Fibroblast of skin of back (primary cell): ENCODE data around the gene PARVB.

Experiments used
- DNase-seq: peaks from one replicate; pipeline ENCODE4 v3.0.0-alpha.2; 2013

The PARVB gene

DNA sequence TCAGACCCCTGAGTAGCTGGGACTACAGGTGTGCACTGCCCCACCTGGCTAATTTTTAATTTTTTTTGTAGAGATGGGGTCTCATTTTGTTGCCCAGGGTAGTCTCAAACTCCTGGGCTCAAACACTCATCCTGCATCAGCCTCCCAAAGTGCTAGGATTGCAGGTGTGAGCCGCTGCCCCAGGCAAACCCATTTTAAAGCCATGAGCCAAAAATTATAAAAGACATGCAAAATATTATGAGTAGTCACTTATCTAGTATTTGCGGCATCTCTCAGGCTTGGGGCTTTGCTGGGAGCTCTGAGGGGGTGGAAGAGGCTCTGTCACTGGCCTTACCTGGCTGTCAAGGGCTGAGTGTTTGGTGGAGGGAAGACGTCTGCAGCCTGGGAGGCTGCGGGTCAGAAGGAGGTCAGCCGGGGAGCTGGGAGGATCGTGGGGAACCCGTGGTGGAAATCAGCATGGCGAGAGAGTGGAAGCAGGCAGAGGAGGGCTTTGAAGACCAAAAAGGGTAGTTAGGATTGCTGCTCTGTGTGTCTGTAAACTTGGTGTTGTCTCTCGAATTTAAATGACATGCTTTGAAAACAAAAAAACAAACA lies 87.6 kb downstream of the PARVB start:
- DNase-seq = no peak

DNA sequence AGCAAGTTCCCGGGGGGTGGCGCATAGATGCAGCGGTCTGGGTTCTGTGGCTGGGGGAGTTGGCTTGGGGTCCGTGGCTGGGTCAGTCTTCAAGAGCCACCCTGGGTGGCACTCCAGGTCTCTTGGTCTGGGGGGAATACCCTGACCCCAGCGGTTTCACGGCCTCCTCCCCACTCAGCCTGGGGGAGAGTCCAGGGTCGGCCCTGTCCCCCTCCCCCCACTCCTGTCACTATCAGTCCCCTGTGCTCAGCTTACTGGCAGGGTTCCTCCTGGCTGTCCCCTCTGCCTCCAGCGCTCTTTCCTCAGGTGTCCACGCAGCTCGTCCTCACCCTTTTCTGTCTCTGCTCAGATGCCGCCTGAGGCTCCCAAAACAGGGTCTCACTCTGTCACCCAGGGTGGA lies 88.1 kb downstream of the PARVB start:
- no peak for DNase-seq

DNA sequence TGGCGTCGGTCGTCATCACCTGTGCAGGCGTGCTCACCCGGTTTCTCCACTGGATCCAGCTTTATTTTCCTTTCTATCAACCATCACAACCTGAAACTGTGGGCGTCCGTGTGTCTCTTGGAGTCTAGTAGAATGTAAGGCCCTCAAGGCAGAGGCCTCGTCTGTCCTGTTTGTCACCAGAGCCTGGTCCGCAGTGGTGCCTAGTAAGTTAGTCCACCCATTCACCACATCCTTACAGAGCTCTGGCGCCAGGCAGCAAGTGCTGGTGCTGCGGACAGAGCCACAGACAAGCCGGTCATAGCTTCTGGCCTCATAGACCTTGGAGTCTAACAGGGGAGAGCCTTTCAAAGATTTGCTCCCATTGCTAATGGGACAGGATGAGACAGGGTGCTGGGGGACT lies 92.2 kb downstream of the PARVB start:
- DNase-seq = no peak

DNA sequence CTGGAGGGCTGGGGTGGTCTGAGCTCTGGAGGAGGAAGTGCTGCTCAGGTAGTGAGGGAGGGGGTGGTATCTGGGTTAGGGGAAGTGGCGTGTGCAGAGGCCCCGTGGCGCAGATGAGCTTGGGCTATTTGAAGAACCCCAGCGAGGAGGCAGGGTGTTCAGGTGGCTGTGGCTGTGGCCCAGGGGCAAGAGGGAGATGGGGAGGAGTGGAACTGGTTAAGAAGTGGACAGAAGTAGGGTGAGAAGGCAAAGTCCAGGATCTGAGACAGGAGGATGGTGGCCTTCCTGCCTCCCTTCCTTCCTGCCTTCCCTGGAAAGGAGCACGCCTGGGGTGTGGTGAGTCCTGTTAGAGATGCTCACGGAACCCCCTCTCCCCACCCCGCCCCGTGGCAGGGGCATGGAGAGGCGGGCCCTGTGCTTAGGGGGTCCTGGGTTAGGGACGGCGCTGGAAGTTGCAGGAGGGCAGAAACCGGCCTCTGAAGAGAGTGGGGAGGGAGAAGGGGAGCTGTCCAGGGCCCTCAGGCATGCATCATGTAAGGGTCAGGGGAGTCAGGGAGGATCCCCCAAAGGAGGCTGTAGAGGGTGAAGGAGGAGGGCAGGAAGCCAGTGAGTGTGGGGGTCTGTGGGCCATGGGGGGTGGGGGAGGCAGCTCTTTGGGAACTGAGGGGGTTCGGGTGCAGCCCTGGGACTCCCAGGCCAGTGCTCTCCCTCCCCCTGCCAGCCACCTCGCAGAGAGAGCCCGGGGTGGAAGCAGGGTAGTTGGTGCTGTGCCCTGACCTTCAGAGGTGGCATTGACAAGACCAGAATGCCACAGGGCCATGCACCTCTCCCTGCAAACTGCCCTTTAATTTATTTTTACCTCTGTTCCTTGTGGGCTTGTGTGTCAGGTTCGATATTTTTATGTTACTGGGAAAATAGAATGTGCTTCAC lies 92.9 kb downstream of the PARVB start:
- DNase-seq = no peak

DNA sequence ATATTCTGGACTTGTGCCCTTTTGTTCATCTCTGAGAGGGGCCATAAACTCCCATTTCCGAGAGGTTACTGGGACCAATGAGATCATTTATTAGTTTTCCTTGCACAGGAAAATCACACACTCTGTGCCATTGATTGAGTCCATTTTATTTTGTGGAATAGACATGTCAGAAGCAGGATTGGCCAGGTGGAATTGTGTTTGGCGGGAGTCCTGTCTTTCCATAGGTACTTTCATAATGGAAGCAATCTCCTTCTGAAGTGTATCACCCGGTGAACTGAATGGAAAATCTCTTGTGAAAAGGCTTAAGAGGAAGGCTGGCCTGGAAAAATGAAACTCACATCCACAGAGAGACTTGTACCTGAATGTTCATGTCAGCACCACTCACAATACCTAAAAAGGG lies 93.6 kb downstream of the PARVB start:
- no peak for DNase-seq

DNA sequence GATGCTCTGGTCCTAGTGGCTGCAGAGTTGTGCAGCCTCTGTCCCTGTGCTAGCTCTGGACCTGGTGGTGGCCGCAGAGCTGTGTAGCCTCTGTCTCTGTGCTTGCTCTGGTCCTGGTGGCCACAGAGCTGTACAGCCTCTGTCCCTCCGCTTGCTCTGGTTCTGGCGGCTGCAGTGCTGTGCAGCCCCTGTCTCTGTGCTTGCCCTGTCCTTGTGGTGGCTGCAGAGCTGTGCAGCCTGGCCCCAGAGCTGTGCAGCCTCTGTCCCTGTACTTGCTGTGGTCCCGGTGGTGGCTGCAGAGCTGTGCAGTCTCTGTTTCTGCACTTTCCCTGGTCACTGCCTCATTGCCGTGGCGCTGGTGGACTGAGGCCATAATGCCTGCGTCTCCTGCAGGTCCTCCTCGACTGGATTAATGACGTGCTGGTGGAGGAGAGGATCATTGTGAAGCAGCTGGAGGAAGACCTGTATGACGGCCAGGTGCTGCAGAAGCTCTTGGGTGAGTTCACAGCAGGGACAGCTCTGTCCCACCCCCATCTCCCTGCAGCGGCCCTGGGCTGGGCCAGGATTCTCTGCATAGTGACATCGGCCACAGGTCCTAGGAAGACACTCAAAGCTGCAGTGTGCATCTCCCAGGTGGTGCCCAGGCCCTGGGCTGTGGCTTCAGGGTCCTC lies 94.7 kb downstream of the PARVB start:
- no peak for DNase-seq

DNA sequence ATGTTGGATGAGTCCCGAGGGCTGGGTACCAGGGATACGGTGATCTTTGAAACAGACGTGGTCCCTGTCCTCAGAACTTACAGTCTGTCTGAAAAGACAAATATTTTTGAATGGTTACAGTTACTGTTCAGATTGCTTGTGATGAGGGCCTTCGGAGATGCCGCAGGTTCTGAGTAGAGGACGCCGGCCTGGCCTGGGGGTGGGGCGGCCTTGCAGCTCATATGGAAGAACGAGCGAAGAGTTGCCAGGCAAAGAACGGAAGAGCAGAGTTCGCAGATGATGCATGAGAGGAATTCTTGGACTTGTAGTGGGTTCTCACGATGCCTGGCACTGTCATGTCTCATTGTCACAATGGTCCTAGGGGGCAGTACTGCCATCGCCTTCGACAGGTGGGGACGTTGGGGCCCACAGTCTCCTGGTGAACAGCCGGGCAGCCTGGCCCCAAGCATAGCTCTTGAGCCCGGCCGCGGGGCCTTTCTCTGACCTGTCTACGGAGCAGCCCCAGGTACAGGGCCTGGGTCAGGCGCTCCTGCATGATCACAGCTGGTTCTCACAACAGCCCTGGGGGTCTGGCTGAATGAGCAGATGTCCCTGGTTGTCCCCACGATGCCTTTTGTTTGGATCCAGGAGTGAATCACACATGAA lies 95.7 kb downstream of the PARVB start:
- no peak for DNase-seq

DNA sequence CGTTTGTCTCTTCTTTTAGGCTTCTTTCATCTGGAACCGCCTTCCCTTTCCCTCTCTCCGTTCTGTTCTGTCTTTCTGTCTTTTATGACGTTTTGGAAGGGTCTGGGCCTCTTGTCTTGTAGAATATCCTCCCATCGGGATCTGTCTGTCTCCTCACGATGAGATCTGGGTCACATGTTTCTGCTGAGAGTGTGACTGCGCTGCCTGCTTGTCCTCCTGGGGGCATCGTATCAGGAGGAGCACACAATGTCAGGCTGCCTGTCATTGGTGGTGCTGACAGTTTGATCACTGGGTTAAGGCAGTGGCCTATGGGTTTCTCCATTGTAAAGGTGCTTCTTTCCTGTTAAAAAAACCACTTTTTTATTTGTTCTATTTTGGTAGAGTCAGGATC lies 96.2 kb downstream of the PARVB start:
- no peak for DNase-seq

DNA sequence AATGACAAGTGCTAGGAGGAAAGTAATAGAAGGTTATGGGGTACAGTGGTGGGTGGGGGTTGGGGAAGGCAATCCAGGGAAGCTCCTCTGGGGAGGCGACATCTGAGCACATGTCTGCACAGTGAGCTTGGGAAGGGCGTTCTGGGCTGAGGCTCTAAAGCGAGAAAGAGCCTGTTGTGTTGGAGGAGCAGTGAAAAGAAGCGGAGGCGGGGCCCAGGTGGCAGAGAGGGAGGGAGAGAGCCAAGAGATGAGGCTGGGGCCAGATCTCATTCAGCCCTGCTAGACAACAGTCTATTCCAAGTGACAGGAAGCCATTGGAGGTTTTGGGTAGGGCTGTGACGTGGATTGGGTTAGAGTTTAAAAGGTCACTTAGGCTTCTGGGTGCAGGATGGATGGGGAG lies 101.3 kb downstream of the PARVB start:
- no peak for DNase-seq

DNA sequence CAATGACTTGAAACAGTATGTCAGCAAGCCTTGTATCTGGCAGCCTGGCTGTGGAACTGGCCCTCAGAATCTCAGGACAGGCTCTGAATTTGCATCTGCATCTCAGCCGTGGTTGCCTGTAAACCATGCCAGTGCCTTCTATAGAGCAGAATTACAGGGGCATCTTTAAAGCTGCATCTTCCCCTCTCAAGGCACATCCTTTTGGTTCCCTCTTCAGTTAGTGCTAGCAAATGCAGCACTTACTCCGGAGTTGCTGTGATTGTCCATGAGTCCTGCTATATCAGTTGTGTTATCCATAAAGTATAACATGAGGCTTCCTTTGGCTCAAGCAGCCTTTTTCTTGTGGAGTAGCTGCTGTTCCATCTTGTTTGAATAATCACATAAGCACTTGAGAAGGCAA lies 102.7 kb downstream of the PARVB start:
- no peak for DNase-seq

DNA sequence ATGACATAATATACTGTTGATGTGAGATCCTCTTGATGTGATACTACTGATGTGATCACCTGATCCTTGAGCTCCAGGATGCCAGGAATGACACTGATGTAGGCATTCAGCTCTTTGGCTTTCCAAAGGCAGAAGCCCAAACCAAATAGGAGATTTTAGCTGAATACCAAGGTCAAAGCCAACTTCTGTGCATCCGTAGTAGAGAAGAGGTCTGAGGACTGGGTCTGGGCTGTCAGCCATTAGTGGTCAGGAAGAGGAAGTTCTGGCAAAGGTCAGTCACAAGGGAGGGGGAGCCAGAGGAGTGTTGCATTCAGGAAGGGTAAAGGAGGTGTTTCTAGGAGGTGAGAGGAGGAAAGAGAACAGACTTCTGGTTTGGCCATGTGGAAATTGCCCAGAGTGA lies 103.3 kb downstream of the PARVB start:
- DNase-seq = no peak

DNA sequence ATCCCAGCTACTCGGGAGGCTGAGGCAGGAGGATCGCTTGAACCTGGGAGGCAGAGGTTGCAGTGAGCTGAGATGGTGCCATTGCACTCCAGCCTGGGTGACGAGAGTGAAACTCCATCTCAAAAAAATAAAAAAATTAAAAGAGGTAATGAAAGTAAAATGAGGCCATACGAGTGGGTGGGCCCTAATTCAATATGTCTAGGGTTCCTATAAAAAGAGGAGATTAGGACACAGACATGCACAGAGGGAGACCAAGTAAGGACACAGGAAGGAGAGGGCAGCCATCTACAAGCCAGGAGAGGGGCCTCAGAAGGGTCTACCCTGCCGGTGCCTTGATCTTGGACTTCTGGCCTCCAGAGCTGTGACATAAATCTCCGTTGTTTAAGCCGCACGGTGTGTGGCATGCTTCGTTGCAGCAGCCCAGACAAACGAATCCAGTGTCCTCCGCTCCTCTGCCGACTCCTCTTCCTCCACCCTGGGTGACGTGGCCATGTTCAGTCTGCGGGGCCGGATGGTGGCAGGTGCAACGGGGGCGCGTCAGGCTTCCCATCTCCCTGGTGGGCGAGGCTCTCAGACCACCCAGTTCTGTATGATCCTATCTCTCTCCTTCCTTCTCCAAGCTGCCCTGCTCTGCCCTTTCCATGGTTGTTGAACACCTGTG lies 105.0 kb downstream of the PARVB start:
- no peak for DNase-seq

DNA sequence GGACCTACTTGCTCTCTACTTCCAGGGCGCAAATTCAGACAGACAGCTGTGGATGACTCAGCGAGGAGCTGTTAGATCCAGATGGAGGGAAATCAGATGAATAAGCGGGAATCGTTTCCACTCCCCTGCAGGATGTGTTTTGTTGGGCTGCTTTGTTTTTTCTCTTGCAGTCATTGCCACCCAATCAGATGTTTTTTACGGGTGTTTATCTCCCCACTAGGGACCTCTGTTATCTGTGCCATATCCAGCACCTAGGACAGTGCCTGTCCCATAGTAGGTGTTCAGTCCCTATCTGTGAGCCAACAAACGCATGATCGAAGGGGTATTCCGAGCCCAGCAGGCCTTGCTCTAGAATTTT lies 105.5 kb downstream of the PARVB start:
- peak; percentile 12 for DNase-seq

DNA sequence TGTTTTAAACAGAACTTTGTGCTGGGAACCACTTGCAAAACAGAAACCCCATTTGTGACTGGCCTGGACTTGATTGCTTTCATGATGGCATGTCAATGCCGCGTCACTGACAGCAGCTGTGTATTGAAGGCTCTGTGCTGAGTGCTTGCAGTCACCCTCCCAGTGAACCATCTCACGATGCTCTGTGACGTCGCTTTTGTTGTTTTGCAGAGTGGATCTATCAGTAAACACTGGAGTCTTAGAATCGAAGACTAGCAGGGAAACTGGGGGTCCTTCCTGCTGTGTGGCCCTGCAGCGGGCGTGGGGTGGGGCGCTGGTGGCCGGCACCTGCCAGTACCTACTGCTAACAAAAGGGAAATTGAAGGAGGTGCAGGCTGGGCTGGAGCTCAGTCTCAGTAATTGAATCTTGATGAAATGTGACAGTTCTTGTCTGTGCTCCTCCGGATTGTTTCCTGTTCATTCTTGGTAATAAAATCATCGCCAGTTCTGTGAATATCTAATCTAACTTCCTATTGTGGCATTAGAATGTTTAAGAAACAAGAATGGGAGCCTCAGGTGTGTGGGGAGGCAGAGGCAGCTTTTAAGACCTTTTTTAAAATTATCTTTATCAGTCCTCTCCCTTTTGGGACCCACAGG lies 106.1 kb downstream of the PARVB start:
- no peak for DNase-seq

DNA sequence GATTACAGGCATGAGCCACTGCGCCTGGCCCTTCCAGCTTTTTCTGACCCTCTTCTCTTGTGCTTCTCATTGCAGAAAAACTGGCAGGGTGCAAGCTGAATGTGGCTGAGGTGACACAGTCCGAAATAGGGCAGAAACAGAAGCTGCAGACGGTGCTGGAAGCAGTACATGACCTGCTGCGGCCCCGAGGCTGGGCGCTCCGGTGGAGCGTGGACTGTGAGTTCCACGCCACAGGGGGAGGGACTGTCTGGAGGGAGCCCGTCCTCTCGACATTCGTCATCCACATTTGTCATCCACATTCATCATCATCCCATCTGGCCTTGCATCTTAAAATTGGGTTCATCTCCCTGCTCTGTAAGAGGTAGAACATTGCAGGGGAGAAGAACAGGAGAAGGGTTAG lies 107.3 kb downstream of the PARVB start:
- no peak for DNase-seq

DNA sequence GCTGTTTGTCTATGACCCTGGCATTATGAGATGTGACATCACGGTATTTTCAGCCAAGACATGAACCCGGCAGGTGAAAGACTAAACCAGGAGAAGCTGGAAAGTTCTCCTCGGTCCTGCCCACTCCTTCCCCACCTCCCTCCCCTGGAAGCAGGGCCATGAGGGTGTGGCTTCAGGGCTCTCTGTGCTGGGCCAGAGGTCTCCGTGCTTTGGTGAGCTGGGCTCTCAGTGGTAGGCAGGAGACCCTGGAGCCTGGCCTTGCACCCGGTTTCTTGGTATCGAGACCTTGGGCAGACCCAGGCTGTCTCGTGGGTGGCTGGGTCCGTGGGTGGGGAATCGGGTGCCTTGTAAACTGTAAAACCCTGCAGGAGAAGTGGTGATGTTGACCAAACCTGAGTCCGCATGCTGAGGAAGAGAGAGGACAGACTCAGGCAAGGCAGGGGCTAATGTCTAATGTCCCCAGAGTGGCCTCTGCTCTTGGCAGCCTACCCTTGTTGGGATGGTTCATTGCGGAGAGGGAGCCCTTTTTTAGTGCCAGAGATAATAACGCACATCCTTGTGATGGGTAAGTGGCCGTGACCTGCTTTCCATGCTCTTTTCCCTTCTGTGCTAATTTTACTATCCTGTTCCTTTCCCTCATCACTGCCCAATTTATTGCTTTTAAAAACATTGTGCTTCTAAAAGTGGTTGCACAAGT lies 108.0 kb downstream of the PARVB start:
- no peak for DNase-seq

DNA sequence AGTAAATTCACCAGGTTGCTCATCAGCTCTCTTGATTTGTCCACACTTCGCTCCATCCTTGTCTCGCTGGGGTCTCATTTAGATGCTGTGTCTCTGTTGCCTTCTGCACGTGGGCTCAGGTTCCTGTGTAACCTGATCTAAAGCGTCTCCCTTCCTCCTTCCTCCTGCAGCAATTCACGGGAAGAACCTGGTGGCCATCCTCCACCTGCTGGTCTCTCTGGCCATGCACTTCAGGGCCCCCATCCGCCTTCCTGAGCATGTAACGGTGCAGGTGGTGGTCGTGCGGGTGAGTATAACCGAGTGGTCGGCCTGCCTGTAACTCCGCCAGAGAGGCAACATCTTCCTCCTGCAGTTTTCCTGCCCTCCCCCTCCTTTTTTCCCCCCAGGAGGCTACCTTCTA lies 108.6 kb downstream of the PARVB start:
- DNase-seq = no peak

DNA sequence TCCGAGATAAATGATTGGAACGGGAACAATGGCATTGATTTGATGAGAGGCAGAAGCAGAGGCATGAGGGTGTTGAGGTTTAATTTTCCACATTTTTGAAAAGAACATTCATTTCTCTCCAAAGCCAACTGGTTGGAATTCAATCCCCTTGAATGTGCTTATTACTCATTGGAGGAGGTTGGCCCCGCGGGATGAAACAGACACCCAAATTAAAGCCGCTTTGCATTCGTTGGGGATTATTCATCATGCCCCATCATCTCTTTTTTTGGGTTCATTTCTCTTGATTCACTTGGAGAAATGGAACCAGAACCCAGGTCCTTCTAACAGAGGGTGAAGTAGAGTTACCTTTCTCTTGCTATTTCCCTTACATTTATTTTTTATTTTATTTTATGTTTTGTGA lies 109.1 kb downstream of the PARVB start:
- peak; percentile 43 for DNase-seq

DNA sequence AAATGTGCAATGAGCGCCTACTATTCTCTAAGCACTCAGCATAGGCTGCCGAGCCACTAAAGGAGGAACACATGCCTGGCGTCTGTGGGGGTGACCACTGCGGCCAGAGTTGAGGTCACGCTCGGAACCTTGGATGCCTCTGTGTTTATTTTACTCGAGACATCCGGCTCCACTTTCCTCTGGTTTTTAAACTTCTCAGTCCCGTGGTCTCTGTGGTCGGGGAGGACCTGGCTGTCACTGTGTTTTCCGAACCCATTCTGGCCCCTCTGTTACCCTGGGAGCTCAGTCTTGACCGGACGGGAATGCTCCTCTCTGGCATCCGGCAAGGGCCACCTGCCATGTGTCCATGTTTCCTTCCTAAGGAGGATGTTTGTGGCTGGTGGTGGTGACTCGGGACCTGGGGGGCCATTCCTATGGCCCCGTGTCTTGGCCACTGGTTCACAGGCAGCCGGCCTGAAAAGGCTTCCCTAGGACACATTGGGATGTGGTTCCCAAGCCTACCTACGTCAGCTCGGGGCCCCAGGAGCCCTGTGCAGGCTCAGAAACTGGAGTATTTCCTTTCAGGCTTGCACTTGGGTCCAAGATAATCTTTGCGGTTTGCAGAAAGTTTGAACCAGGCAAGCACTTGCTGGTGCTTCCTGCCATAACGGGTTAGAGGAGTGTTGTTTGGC lies 109.9 kb downstream of the PARVB start:
- DNase-seq = no peak

DNA sequence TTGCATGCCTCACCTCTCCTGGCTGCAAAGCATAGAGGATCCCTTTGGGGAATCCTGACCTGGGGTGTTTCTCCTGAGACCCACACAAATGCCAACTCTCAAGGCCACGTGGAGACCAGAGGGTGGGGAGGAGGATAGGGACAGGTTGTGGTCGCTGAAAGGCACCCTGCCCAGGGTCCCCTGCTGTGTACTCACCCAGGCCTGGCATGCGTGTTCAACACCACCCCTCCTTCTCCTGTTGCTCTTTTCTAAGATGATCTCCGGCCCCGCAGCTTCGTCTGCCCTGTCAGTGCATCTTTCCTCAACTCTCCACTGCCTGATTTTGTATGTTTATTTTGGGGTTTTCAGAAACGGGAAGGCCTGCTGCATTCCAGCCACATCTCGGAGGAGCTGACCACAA lies 112.0 kb downstream of the PARVB start:
- no peak for DNase-seq

DNA sequence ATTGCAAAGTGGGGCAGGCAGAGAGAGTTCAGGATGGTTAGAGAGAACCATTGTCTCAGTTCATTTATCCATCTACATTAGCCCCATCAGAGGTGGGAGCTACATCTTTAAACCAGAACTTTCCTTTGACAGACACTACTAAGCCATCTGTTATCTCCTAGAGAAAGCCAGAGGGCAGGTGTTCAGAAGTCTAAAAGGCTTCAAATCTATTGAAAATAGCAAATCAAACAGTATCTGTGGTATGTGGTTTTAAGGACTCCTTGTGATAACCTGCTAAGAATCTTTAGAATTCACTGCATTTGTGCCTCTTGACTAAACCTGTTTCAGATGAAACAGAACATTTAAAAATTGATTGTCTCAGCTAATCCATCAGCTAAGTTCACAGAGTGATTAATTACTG lies 112.7 kb downstream of the PARVB start:
- no peak for DNase-seq
